ENCODE data around the gene PLSCR1. TPM values are rescaled to one million over a fixed set of nuclear protein-coding genes. Genes with fewer than 3 reads are reported as not detected.

PLSCR1 gene
- total and polyA plus RNA-seq, 2 of the 4 experiments (the other 2 are of a cell fraction): 5.6 to 13.2 TPM

DNA sequence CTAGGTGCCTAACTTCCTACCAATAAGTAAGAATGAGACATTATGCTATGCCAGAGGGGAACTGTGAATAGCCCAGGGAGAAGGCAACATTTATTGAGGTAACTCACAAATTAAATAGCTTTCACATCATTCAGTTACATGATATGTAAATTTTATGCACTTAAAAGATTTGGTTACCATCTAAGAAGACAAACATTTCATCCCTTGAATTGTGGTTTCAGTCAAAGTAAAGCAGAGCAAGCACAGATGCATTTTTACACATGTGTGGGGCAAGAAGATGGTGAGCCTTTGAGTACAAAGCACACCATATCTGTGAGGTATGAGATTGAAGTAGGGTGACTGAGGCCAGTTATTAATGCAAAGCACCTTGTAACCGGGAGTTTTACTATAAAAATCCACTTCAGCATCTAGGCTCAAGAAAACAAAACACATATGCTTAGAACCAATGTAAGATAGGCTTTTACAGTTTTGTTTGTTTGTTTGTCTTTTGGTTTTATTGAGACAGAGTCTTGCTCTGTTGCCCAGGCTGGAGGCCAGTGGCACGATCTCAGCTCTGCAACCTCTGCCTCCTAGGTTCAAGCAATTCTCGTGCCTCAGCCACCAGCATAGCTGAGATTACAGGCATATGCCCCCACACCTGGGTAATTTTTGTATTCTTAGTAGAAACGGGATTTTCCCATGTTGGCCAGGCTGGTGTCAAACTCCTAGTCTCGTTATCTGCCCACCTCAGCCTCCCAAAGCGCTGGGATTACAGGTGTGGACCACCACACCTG lies 78.5 kb downstream of the PLSCR1 start (continued):
- TF ChIP-seq RCOR1 (IDR thresholded peaks at IDR 0.05; ENCODE audit: insufficient replicate concordance, low read length): no peak

Small RNAs within 50 kb of the gene (microRNA-seq; reads per million reads assigned to microRNA genes)
- not detected for gene RNU6-428P (ENCODE audit: insufficient read depth, insufficient read length)

Small RNAs within 50 kb of the gene (small RNA-seq; reads per million reads assigned to genes)
- 0 to 13.9 (median 0.17) reads per million in 5 experiments for gene RNU6-428P

Other genes with a start within 250 kb of the PLSCR1 start
- gene PLSCR2, start 75.0 kb downstream of the PLSCR1 start, total RNA-seq (2012; rRNA removed): not detected in 2 replicates
- gene PLSCR2, start 75.0 kb downstream of the PLSCR1 start, polyA plus RNA-seq (2012; rRNA removed): not detected in 2 replicates
- gene PLSCR5, start 60.7 kb upstream of the PLSCR1 start, total RNA-seq (2012; rRNA removed): not detected in 2 replicates
- not detected in 2 replicates for gene PLSCR5, start 60.7 kb upstream of the PLSCR1 start, polyA plus RNA-seq (2012; rRNA removed)

All from IMR-90 (cell line).